DND-41 (cell line): ENCODE results near the gene NRL.

Experiments
- ATAC-seq: fragments of 200-7000 bp; cut with Tn5 transposase; 3 replicates; pipeline ENCODE4 v1.9.1; 2021; ENCODE audit warnings: low read depth; ENCODE audit not compliant: insufficient read depth
- DNase-seq: peaks from one replicate; pipeline ENCODE4 v3.0.0-alpha.2; 2020
- H2AFZ ChIP-seq: 2 replicates; pipeline ENCODE4 v1.6.0; 2012; ENCODE audit warnings: low read depth, low read length
- H3K27ac ChIP-seq: 2 replicates; pipeline ENCODE4 v1.5.1; 2012; ENCODE audit warnings: low read length, inconsistent platforms
- H3K27me3 ChIP-seq: fragments of 200-600 bp; sonication (generic); 2 replicates; pipeline ENCODE4 v1.6.0; 2012; ENCODE audit warnings: low read length, mild to moderate bottlenecking, inconsistent platforms; ENCODE audit not compliant: insufficient read depth, poor library complexity
- H3K36me3 ChIP-seq: 2 replicates; pipeline ENCODE4 v1.5.1; 2012; ENCODE audit warnings: low read length, inconsistent platforms; ENCODE audit not compliant: insufficient read depth
- H3K4me1 ChIP-seq: 2 replicates; pipeline ENCODE4 v1.5.1; 2012; ENCODE audit warnings: mild to moderate bottlenecking, low read length; ENCODE audit not compliant: insufficient read depth
- H3K4me2 ChIP-seq: 2 replicates; pipeline ENCODE4 v1.6.0; 2012; ENCODE audit warnings: mild to moderate bottlenecking, moderate library complexity, low read length, inconsistent platforms; ENCODE audit not compliant: insufficient read depth
- H3K4me3 ChIP-seq, 2 experiments: fragments of 200-600 bp in 1 of 2; shearing (Covaris generic) in 1 of 2; 2 replicates each; pipeline ENCODE4 v1.5.1; 2012 to 2016; ENCODE audit warnings: inconsistent platforms in 2 of 2, low read length in 2 of 2, mild to moderate bottlenecking in 2 of 2, low read depth in 1 of 2, moderate library complexity in 1 of 2
- H3K79me2 ChIP-seq: 2 replicates; pipeline ENCODE4 v1.6.0; 2012; ENCODE audit warnings: low read length, inconsistent platforms; ENCODE audit not compliant: insufficient read depth
- H3K9ac ChIP-seq: 2 replicates; pipeline ENCODE4 v1.6.0; 2012; ENCODE audit warnings: low read depth, mild to moderate bottlenecking, inconsistent platforms, low read length, moderate library complexity
- H3K9me3 ChIP-seq: 2 replicates; pipeline ENCODE4 v1.5.1; 2012; ENCODE audit warnings: low read length, moderate library complexity, mild to moderate bottlenecking, inconsistent platforms; ENCODE audit not compliant: insufficient read depth, severe bottlenecking
- H4K20me1 ChIP-seq: 2 replicates; pipeline ENCODE4 v1.6.0; 2012; ENCODE audit warnings: low read length; ENCODE audit not compliant: insufficient read depth
- EZH2 ChIP-seq: IDR thresholded peaks from 3 replicates; pipeline ENCODE4 v1.6.1; 2012; ENCODE audit warnings: borderline replicate concordance, low read depth, mild to moderate bottlenecking, moderate library complexity, low read length, inconsistent platforms; ENCODE audit not compliant: severe bottlenecking
- TF ChIP-seq, protein P1 (sequence below): IDR thresholded peaks from 2 replicates; pipeline ENCODE4 v1.5.1; 2012; ENCODE audit warnings: borderline replicate concordance, low read length, moderate library complexity, mild to moderate bottlenecking; ENCODE audit not compliant: poor library complexity, severe bottlenecking; ENCODE audit errors: extremely low read depth

The NRL gene

DNA sequence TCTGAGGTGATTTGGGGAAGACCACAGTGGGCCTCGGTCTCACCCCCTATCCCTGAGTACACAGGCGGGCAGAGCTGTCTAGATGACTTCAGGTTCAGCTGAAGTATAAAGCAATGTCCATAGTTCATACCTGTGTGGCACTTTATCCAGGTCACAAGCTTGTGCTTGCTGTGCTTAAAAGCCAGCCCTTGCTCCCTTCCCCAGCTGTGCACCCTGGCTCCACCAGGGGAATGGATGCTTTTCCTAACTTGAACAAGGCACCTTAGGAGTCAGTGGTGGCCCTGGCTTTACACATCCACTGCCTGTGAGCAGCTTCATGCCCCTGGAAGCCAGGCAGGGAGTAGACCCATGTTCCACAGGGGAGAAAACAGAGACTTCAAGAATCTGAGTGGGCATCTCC lies 57.5 kb downstream of the NRL start:
- Histone ChIP-seq H3K9me3 (no peaks in the 10 kb centered on the region), H3K79me2 (no peaks in the 10 kb centered on the region), H3K4me3 (no peak overlapping the region), H4K20me1 (0 out of 2 replicates have a peak, but pooled peaks cover 2% of the 10 kb centered on the region), H3K4me2 (no peak overlapping the region), H3K4me1 (peaks cover 10% of the 10 kb centered on the region), H2AFZ (no peak overlapping the region), H3K27me3 (no peaks in the 10 kb centered on the region), H3K36me3 (no peaks in the 10 kb centered on the region), H3K27ac (no peak overlapping the region), H3K9ac (no peak overlapping the region)
- DNase-seq: no peak
- ATAC-seq: no peak
- TF ChIP-seq EZH2: no peak
- TF ChIP-seq, protein P1, sequence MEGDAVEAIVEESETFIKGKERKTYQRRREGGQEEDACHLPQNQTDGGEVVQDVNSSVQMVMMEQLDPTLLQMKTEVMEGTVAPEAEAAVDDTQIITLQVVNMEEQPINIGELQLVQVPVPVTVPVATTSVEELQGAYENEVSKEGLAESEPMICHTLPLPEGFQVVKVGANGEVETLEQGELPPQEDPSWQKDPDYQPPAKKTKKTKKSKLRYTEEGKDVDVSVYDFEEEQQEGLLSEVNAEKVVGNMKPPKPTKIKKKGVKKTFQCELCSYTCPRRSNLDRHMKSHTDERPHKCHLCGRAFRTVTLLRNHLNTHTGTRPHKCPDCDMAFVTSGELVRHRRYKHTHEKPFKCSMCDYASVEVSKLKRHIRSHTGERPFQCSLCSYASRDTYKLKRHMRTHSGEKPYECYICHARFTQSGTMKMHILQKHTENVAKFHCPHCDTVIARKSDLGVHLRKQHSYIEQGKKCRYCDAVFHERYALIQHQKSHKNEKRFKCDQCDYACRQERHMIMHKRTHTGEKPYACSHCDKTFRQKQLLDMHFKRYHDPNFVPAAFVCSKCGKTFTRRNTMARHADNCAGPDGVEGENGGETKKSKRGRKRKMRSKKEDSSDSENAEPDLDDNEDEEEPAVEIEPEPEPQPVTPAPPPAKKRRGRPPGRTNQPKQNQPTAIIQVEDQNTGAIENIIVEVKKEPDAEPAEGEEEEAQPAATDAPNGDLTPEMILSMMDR: no peak

DNA sequence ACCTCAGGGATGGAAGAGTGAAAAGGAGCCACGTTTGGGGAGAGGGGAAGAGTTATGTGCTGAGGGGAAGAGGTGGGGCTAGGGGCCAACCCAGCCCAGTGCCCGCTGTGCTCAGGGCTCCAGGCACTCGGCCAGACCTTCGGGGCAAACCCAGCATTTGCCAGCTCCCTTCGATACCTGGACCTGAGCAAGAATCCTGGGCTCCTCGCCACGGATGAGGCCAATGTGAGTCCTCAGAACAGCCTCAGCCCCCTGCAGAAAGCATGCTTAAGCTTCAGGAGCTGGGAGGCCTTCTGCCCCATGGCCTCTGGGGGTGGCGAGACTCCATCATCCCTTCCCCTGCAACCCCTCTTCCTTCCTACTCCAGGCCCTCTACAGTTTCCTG lies 58.0 kb downstream of the NRL start:
- no peak for TF ChIP-seq EZH2
- TF ChIP-seq, protein P1: no peak
- Histone ChIP-seq H3K27ac (no peak overlapping the region), H4K20me1 (0 out of 2 replicates have a peak, but pooled peaks cover 2% of the 10 kb centered on the region), H3K4me3 (no peak overlapping the region), H3K9me3 (no peaks in the 10 kb centered on the region), H3K36me3 (no peaks in the 10 kb centered on the region), H3K4me2 (no peak overlapping the region), H3K9ac (no peak overlapping the region), H3K79me2 (no peaks in the 10 kb centered on the region), H3K4me1 (peaks cover 14% of the 10 kb centered on the region), H2AFZ (no peak overlapping the region), H3K27me3 (no peaks in the 10 kb centered on the region)
- ATAC-seq (no peak), DNase-seq (no peak)

DNA sequence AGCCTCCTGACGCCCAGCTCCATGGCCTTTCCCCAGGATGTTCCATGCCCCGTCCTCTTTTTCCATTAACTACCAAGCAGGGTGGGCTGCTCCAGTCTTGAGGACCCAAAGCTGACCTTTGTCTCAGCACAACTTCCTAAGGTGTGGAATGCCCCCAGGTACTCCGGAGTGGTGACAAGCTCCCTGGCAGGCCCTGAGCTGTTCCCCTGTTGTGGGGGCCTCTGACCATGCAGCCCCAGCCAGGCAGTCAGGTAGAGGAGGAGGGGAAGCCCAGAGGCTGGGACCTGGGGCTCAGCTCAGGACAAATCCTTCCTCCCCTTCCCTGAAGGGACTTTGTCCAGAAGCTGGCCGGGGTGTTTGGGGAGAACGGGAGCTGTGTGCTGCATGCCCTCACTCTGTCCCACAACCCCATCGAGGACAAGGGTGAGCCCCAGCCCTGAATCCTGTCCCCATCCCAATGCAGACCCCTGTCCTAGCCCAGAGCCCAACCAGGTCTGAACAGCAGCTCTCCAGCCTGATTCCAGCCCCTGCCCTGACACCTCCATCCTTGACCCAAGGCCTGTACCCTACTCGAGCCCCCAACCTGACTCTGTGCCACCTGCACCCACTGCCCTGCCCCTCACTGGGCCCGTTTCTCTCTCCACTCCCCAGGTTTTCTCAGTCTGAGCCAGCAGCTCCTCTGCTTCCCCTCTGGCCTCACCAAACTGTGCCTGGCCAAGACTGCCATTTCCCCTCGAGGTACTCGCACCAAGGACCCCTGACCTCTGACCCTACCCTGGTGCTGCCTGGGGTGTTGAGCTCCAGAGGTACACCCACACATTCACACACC lies 58.6 kb downstream of the NRL start:
- no peak for DNase-seq
- Histone ChIP-seq H3K27ac (no peak overlapping the region), H3K4me1 (peaks cover 20% of the 10 kb centered on the region), H3K9ac (no peak overlapping the region), H4K20me1 (0 out of 2 replicates have a peak, but pooled peaks cover 2% of the 10 kb centered on the region), H3K9me3 (no peaks in the 10 kb centered on the region), H3K27me3 (no peaks in the 10 kb centered on the region), H3K4me3 (no peak overlapping the region), H2AFZ (no peak overlapping the region), H3K4me2 (no peak overlapping the region), H3K36me3 (no peaks in the 10 kb centered on the region), H3K79me2 (no peaks in the 10 kb centered on the region)
- TF ChIP-seq, protein P1: no peak
- no peak for TF ChIP-seq EZH2
- no peak for ATAC-seq
